Mononuclear cell (primary cell): ENCODE results near the gene SLC44A5. TPM values are rescaled to one million over a fixed set of nuclear protein-coding genes. Genes with fewer than 3 reads are reported as not detected.

Experiments
- H3K27me3 ChIP-seq: 2 replicates; pipeline ENCODE4 v1.6.0; 2011; ENCODE audit warnings: low read length, control low read depth; ENCODE audit not compliant: insufficient read depth
- H3K4me1 ChIP-seq: 2 replicates; pipeline ENCODE4 v1.5.1; 2011; ENCODE audit warnings: mild to moderate bottlenecking, low read length, control low read depth; ENCODE audit not compliant: insufficient read depth
- H3K4me3 ChIP-seq: 2 replicates; pipeline ENCODE4 v1.5.1; 2011; ENCODE audit warnings: mild to moderate bottlenecking, low read length, moderate library complexity
- H3K9me3 ChIP-seq: 2 replicates; pipeline ENCODE4 v1.5.1; 2011; ENCODE audit warnings: low read depth, mild to moderate bottlenecking, control low read depth, low read length
- total RNA-seq: library from RNA; depleted of rRNA; stranded (reverse); fragments of >200 nt; gene quantifications from one replicate; pipeline ENCODE4 v1.2.3, GENCODE V29; 2012

Gene SLC44A5
- total RNA-seq, 1 donor, result 0.52 TPM

GRCh38 chr1:75472089-75472970 is 138.6 kb downstream of the SLC44A5 start:
- no peak overlapping the region for H3K4me3 ChIP-seq
- no peaks in the 10 kb centered on the region for H3K4me1 ChIP-seq
- H3K9me3 ChIP-seq, result no peaks in the 10 kb centered on the region
- H3K27me3 ChIP-seq, result no peaks in the 10 kb centered on the region

- Histone ChIP-seq H3K4me3 (no peak overlapping the region), H3K9me3 (no peaks in the 10 kb centered on the region), H3K27me3 (no peaks in the 10 kb centered on the region), H3K4me1 (no peaks in the 10 kb centered on the region)
Observed at GRCh38 chr1:75471252-75471651, 139.7 kb downstream of the SLC44A5 start.

DNA sequence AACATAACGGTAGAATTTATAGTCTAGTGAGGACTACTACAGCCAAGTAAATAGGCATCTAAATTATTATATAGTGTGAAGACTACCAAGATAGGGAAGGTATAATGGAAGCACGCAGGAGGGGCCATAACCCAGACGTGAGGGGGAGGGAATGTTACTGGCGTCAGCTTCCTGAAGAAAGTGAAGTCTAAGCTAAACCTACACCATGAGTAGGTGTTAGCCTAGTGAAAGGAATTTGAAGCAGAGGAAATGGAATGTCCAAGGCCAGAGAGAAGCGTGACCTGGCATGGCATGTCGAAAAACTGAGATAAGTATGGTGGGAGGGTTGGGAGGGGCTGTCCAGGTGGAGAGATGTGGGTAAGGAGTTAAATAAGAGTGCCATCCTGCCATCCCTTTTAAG is 140.5 kb downstream of the SLC44A5 start:
- Histone ChIP-seq H3K4me3 (no peak overlapping the region), H3K9me3 (no peaks in the 10 kb centered on the region), H3K4me1 (no peaks in the 10 kb centered on the region), H3K27me3 (no peaks in the 10 kb centered on the region)

DNA sequence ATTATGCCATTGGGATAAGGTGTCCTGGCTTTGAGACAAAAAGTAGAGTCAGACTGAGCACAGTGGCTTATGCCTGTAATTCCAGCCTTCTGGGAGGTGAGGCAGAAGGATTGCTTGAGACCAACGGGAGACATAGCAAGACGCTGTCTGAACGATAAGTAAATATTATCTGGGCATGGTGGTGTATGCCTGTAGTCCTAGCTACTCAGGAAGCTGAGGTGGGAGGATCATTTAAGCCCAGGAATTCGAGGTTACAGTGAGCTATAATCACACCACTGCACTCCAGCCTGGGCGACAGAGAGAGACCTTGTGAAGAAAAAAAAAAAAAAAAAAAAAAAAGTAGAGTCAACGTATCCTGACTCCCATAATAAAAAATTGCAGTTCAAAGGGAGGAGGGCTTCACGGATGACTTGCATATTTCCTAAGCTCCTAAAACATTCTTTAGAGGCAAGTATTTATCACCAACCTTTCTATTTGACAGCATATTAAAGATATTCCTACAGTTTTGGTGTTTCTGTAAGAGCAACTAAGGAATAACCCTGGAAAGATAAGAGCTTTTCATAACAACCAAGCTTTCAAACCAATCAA is 141.2 kb downstream of the SLC44A5 start:
- no peaks in the 10 kb centered on the region for H3K4me1 ChIP-seq
- H3K27me3 ChIP-seq, result no peaks in the 10 kb centered on the region
- H3K4me3 ChIP-seq, result no peak overlapping the region
- no peaks in the 10 kb centered on the region for H3K9me3 ChIP-seq

DNA sequence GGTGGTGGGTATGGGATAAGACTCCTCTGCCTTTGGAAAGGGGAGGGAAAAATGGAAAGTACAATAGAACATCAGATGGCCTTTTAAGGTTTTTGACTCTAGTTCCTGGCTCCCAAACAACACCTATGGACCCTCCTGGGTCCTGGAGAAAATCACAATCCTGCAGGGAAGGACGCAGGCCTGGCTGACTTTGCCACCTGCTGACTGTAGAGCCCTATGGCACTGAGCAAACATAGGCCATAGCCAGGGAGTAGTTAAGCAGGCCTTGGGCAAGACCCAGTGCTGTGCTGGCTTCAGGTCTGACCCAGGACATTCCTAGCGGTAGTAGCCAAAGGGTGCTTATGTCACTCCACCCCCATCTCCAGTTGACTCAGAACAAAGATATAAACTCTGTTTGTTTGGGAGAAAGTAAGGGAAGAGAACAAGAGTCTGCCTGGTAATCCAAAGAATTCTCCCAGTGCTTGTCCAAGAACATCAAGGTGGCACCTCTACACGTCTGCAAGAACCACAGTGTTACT is 149.0 kb downstream of the SLC44A5 start:
- Histone ChIP-seq H3K9me3 (no peaks in the 10 kb centered on the region), H3K4me3 (no peak overlapping the region), H3K4me1 (no peaks in the 10 kb centered on the region), H3K27me3 (no peaks in the 10 kb centered on the region)

- no peaks in the 10 kb centered on the region for H3K9me3 ChIP-seq
- H3K4me1 ChIP-seq, result no peaks in the 10 kb centered on the region
- no peaks in the 10 kb centered on the region for H3K27me3 ChIP-seq
- no peak overlapping the region for H3K4me3 ChIP-seq
Observed at GRCh38 chr1:75449998-75450397, 160.9 kb downstream of the SLC44A5 start.

DNA sequence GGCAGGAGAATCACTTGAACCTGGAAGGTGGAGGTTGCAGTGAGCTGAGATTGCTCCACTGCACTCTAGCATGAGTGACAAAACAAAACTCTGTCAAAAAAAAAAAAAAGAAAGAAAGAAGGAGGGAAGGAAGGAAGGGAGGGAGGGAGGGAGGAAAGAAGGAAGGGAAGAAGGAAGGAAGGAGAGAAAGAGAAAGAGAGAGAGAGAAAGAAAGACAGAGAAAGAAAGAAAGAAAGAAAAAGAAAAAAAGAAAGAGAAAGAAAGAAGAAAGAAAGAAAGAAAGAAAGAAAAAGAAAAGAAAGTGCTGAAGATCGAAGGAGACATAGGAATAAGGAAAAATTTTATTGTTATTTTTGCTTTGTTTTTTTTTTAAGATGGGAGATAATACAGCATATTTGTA is 166.7 kb downstream of the SLC44A5 start:
- Histone ChIP-seq H3K4me1 (no peaks in the 10 kb centered on the region), H3K4me3 (no peak overlapping the region), H3K9me3 (no peaks in the 10 kb centered on the region), H3K27me3 (no peaks in the 10 kb centered on the region)

DNA sequence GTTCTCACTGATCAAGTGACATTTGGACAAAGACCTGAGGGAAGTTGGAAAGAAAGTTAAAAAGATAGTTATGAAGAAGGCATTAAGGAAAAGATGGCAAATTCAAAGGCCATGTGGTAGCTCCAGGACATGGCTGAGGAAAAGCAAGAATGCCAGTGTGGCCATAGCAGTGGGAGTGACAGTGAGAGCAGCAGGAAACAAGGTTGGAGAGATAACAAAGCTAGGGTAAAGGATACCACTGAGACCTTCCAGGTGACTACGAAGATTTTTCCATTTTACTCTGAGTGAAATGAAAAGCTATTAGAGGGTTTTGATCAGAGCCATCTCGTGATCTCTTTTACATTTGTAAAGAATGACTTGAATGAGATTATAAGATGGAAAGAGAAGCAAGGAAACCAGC is 170.6 kb downstream of the SLC44A5 start:
- Histone ChIP-seq H3K9me3 (no peaks in the 10 kb centered on the region), H3K4me3 (no peak overlapping the region), H3K27me3 (no peaks in the 10 kb centered on the region), H3K4me1 (no peaks in the 10 kb centered on the region)

DNA sequence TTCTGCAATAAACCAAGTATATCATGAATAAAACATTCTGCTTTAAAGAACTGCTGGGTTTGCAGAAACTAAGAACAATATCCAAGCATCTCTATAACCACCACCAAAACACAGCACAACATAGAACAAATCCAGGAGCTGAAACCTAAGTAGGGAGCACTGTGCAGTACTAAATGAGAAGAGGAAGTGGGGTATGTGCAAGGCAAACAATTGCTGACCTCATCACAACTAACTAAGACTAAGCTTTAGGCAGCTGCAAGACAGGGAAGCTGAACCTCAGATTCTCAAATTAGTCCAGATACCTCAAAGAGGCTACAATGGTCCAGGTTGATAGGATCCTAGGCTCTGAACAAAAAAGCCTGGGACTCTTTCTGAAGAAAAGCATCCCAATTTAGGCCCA is 172.6 kb downstream of the SLC44A5 start:
- H3K4me1 ChIP-seq, result no peaks in the 10 kb centered on the region

DNA sequence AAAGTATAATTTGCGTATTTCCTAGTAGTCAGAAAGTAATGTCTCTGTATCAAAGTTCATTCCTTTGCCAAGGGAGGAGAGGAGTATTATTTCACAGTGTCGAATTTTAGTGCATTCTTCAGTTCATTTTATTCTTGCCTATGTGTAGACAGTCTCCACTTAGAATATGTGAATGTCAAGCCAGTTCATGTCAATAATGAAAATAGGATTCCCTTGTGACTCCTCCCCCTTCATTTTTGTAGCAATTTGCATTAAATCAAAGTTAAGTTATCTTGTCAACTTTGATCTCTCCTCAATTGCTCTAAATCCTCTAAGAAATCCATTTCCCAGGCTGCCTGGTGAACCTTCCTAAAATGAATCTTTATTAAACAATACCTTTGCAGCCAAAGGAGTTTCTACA is 179.1 kb downstream of the SLC44A5 start:
- no peaks in the 10 kb centered on the region for H3K4me1 ChIP-seq
- no peak overlapping the region for H3K4me3 ChIP-seq
- no peaks in the 10 kb centered on the region for H3K9me3 ChIP-seq
- no peaks in the 10 kb centered on the region for H3K27me3 ChIP-seq

More for the DNA sequence above, 172.6 kb downstream of the SLC44A5 start:
- Histone ChIP-seq H3K9me3 (no peaks in the 10 kb centered on the region), H3K27me3 (no peaks in the 10 kb centered on the region), H3K4me3 (no peak overlapping the region)

DNA sequence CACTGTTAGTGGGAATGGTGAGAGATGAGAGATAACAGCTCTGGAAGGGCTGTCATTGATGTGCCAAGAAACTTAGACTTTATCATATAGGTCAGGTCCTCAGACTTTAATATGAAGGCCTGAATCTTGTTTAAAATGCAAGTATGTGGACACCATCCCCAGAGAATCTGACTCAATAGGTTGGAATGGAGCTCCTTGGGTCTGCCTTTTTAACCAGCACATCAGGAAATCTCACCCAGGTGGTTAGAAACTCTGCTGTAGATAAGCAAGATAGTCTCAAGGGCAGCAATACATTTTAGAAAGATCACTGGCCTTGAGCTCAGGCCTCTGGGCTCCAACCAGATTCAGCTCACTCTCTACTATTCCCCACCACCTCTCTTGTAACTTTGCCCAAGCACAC is 180.4 kb downstream of the SLC44A5 start:
- Histone ChIP-seq H3K4me3 (no peak overlapping the region), H3K27me3 (no peaks in the 10 kb centered on the region), H3K9me3 (no peaks in the 10 kb centered on the region), H3K4me1 (no peaks in the 10 kb centered on the region)

DNA sequence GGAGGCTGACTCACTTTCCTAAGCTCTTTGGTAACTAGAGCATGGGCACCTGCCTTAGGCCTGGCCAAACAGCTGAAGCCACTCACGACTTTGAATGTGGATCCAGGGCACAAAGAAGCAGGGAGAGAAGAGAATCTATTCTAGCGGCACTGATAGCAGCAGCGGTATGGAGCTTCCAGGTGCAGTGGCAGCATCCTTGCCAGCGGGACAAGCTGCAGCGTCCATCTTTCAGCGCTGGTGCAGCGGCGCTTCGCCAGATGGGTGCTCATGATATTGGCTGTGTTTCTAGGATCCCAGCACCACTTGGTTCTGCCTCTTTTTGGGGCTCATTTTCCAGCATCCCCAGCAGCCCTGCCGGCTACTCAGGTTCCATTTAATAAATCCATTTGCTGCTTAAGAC is 184.2 kb downstream of the SLC44A5 start:
- Histone ChIP-seq H3K9me3 (no peaks in the 10 kb centered on the region), H3K27me3 (no peaks in the 10 kb centered on the region), H3K4me1 (no peaks in the 10 kb centered on the region), H3K4me3 (no peak overlapping the region)

GRCh38 chr1:75425001-75425650 is 185.8 kb downstream of the SLC44A5 start:
- Histone ChIP-seq H3K9me3 (no peaks in the 10 kb centered on the region), H3K27me3 (no peaks in the 10 kb centered on the region), H3K4me1 (no peaks in the 10 kb centered on the region), H3K4me3 (no peak overlapping the region)

DNA sequence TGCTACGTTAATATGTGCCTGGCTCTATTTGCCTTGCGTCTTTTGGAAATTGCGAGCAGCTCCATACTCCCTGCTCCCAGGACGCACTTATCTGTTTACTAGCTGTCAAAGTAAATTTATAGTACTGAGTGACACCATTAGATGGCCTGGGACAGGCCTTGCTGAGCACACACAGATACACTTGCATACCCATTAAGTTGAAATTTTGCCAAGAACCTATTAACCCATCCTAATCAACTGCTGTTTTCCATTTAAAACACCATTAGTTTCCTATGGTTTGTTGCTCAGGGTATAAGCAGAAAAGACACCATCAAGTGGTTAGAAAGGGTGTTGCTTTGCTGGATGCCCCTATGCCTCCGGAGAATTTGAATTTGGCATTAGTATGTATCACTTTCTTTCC is 187.3 kb downstream of the SLC44A5 start:
- Histone ChIP-seq H3K4me1 (no peaks in the 10 kb centered on the region), H3K9me3 (no peaks in the 10 kb centered on the region)

GRCh38 chr1:75423136-75423535 is 187.8 kb downstream of the SLC44A5 start:
- no peaks in the 10 kb centered on the region for H3K4me1 ChIP-seq
- no peaks in the 10 kb centered on the region for H3K9me3 ChIP-seq
- H3K4me3 ChIP-seq, result no peak overlapping the region
- H3K27me3 ChIP-seq, result no peaks in the 10 kb centered on the region

More for the DNA sequence above, 187.3 kb downstream of the SLC44A5 start:
- H3K27me3 ChIP-seq, result no peaks in the 10 kb centered on the region
- H3K4me3 ChIP-seq, result no peak overlapping the region
